ENCODE results near the gene VAMP3.
A peak's percentile ranks its signal among the peaks of the same experiment; 100 is the strongest.

Gene VAMP3

DNA sequence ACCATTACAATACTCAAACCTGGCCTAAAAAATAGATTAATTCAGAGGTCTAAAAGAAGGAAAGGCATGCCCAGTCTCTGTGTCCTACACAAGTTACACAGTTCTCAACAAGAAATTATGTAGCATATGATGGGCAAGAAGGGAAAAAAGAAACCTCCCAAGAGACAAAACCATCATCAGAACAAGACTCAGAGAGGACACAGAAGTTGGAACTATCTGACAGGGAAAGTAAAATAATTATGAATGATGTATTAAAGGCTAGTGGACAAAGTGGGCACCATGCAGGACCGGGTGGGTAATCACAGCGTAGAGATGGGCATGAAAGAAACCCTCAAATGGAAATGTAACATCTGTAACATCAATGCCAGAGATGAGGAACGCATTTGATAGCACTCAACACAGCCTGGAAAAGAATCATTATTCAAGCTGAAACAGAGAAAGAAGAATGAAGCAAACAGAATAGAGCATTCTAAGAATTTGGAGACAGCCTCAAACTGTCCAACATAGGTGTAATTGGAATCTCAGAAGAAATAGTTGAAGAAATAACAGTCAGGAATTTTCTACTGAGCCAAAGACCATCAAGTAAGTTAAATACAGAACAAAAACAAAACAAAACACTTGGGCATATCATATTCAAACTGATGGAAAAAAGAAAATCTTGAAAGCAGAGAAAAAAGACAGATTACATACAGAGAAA, 42.7 kb downstream of the VAMP3 start:
- DNase-seq (ENCODE audit: low read depth) = no peak

- no peak for DNase-seq (ENCODE audit: low read depth)
Measured at GRCh38 chr1:7821282-7821681, 50.2 kb downstream of the VAMP3 start.

DNA sequence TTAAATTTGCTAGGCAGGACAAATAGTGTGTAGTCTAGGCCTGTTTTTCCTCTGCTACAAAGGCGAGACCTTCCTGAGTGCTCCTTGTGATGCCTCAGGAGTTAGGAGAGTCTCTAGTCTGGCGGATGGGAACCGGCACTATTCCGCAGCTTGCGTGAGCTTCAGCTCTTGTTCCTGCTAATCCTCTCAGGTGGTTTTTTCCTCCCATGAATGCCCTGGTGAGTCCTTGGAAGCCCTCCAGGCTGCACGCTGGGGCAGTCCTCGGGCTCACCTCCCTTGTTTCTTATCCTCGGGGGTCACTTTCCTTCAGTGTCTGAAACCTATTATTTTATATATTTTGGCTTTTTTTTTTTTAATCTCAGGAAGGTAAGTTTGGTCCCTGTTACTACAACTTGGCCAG, 53.6 kb downstream of the VAMP3 start:
- DNase-seq (ENCODE audit: low read depth) = no peak

DNA sequence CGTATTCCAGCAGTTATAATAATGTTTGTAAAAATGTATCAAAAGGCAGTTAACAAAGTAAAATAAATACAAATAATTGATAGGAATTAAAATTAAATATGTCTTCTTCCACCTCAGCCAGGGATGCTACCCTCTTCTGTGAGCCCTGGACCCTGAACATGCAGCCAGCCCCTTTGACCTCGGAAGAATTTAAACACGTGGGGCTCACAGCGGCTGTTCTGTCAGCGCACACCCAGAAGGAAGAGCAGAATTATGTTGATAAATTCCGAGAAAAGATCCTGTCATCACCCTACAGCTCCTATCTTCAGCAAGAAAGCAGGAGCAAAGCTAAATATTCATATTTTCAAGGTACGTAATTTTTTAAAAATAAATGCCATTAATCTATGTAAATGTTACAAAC, 55.3 kb downstream of the VAMP3 start:
- DNase-seq (ENCODE audit: low read depth) = no peak

- peak; percentile 18 for DNase-seq (ENCODE audit: low read depth)
Measured at GRCh38 chr1:7827126-7827955, 56.2 kb downstream of the VAMP3 start.

Data from activated T-cell treated with anti-CD3 and anti-CD28 coated beads for 1 hour (primary cell).